Colonic mucosa (tissue), 4 donors: ENCODE results near the gene HNRNPR. TPM values are rescaled to one million over a fixed set of nuclear protein-coding genes. Genes with fewer than 3 reads are reported as not detected.

Source experiments
- DNase-seq: peaks from one replicate; pipeline ENCODE4 v3.0.0-alpha.2; 2020
- H3K27ac ChIP-seq: fragments of 200-600 bp; one replicate; pipeline ENCODE4 v1.8.0; 2021
- H3K27me3 ChIP-seq: fragments of 200-600 bp; one replicate; pipeline ENCODE4 v1.8.0; 2021
- H3K36me3 ChIP-seq: fragments of 200-600 bp; one replicate; pipeline ENCODE4 v1.8.0; 2021
- H3K4me1 ChIP-seq: fragments of 200-600 bp; one replicate; pipeline ENCODE4 v1.8.0; 2021; ENCODE audit warnings: mild to moderate bottlenecking
- H3K4me3 ChIP-seq: fragments of 200-600 bp; one replicate; pipeline ENCODE4 v1.8.0; 2021
- H3K9ac ChIP-seq, 2 donors: one replicate each; pipeline ENCODE4 v1.7.0; 2013; ENCODE audit warnings: control low read depth in 2 of 2, low read depth in 2 of 2, low read length in 2 of 2
- H3K9me3 ChIP-seq: fragments of 200-600 bp; one replicate; pipeline ENCODE4 v1.8.0; 2021
- CTCF ChIP-seq: fragments of 200-600 bp; IDR thresholded peaks from one replicate; pipeline ENCODE4 v1.8.0; 2022; ENCODE audit warnings: antibody characterized with exemption, mild to moderate bottlenecking
- intact Hi-C: fragments of 100-400 bp; cut with DNase I; formaldehyde crosslinking; loops from one replicate; pipeline ENCODE4 v1.14.1; 2022
- total RNA-seq, 2 donors: library from RNA; stranded (reverse); fragmentation: NEBNext Ultra II Directional in 1 of 2; extraction: Animal tissue kit (Norgen Biotek cat#: 25700) in 1 of 2; gene quantifications; one replicate each; pipeline ENCODE4 v1.2.1, GENCODE V29; 2021
- donor health status: healthy.
- donor health status: DM: no; HTN: no; CAD: no.
- donor health status: DM: no; HTN: no; CAD: no.

HNRNPR gene
- total RNA-seq, 2 donors from 2014 or later, result 103 to 165 TPM

GRCh38 chr1:23283667-23284602 lies 60.1 kb downstream of the HNRNPR start:
- no peak overlapping the region for H3K9ac ChIP-seq
- H3K27me3 ChIP-seq, result no peaks in the 10 kb centered on the region
- H3K4me1 ChIP-seq, result no peaks in the 10 kb centered on the region
- no peaks in the 10 kb centered on the region for H3K9me3 ChIP-seq
- H3K36me3 ChIP-seq, result no peaks in the 10 kb centered on the region
- no peak for TF ChIP-seq CTCF
- no peak for DNase-seq
- intact Hi-C loops, result no loop called here
- H3K27ac ChIP-seq, result no peak overlapping the region
- H3K4me3 ChIP-seq, result no peak overlapping the region

GRCh38 chr1:23282957-23283356 lies 61.1 kb downstream of the HNRNPR start:
- Histone ChIP-seq H3K9me3 (no peaks in the 10 kb centered on the region), H3K4me3 (no peak overlapping the region), H3K36me3 (no peaks in the 10 kb centered on the region), H3K4me1 (no peaks in the 10 kb centered on the region), H3K27me3 (no peaks in the 10 kb centered on the region), H3K27ac (no peak overlapping the region), H3K9ac (no peak overlapping the region)
- no peak for TF ChIP-seq CTCF
- intact Hi-C loops, result no loop called here
- DNase-seq, result no peak

GRCh38 chr1:23278717-23279116 lies 65.4 kb downstream of the HNRNPR start:
- Histone ChIP-seq H3K36me3 (no peaks in the 10 kb centered on the region), H3K9me3 (no peaks in the 10 kb centered on the region), H3K27ac (no peak overlapping the region), H3K9ac (no peak overlapping the region), H3K4me1 (no peaks in the 10 kb centered on the region), H3K27me3 (no peaks in the 10 kb centered on the region), H3K4me3 (no peak overlapping the region)
- intact Hi-C loops, result loop anchor here (5.0 to 10.0 kb wide), 2 partner anchors 61 to 184 kb away; partner anchors contain the start of gene HTR1D
- DNase-seq, result no peak
- TF ChIP-seq CTCF, result no peak

GRCh38 chr1:23276531-23276930 lies 67.6 kb downstream of the HNRNPR start:
- intact Hi-C loops, result loop anchor here (5.0 to 10.0 kb wide), 2 partner anchors 59 to 182 kb away; partner anchors contain the start of gene HTR1D
- Histone ChIP-seq H3K9me3 (no peaks in the 10 kb centered on the region), H3K36me3 (no peaks in the 10 kb centered on the region), H3K4me1 (no peaks in the 10 kb centered on the region), H3K4me3 (no peak overlapping the region), H3K27me3 (no peaks in the 10 kb centered on the region), H3K9ac (no peak overlapping the region), H3K27ac (no peak overlapping the region)
- TF ChIP-seq CTCF, result no peak
- no peak for DNase-seq

- no peak for DNase-seq
- H3K27ac ChIP-seq, result no peak overlapping the region
- no peaks in the 10 kb centered on the region for H3K9me3 ChIP-seq
- no peaks in the 10 kb centered on the region for H3K27me3 ChIP-seq
- no peak overlapping the region for H3K9ac ChIP-seq
- no peaks in the 10 kb centered on the region for H3K4me1 ChIP-seq
- H3K36me3 ChIP-seq, result no peaks in the 10 kb centered on the region
- intact Hi-C loops, result loop anchor here (10.0 kb wide), 1 partner anchor 179 kb away; no protein-coding TSS in a partner anchor
- no peak for TF ChIP-seq CTCF
- no peak overlapping the region for H3K4me3 ChIP-seq
These were observed 70.0 kb downstream of the HNRNPR start for GRCh38 chr1:23274134-23274505.
